Measurements from ENCODE around the gene KDELR3. TPM values are rescaled to one million over a fixed set of nuclear protein-coding genes. Genes with fewer than 3 reads are reported as not detected.

KDELR3 gene
- total RNA-seq, 1 experiment from 2014 or later = 26.1 TPM

GRCh38 chr22:38455530-38456271, 12.2 kb upstream of the KDELR3 start:
- no peak overlapping the region for H3K27ac ChIP-seq
- DNase-seq (ENCODE audit: low read depth in 1 of 2, low spot score in 2 of 2) = no peak
- 0 out of 2 replicates have a peak, but pooled peaks cover 2% of the 10 kb centered on the region for H3K9me3 ChIP-seq (replicated peaks)
- H3K36me3 ChIP-seq = no peaks in the 10 kb centered on the region
- H3K4me1 ChIP-seq (replicated peaks) = peaks cover 4% of the 10 kb centered on the region; the same call in 1 of the 2 replicates
- H3K4me3 ChIP-seq = no peak overlapping the region
- peaks cover 88% of the 10 kb centered on the region for H3K27me3 ChIP-seq (replicated peaks)

GRCh38 chr22:38456272-38456835, 11.5 kb upstream of the KDELR3 start:
- Histone ChIP-seq H3K27ac (no peak overlapping the region), H3K9me3 (replicated peaks) (0 out of 2 replicates have a peak, but pooled peaks cover 2% of the 10 kb centered on the region), H3K27me3 (replicated peaks) (peaks cover 88% of the 10 kb centered on the region), H3K36me3 (no peaks in the 10 kb centered on the region), H3K4me1 (replicated peaks) (peaks cover 7% of the 10 kb centered on the region), H3K4me3 (no peak overlapping the region)
- no peak for DNase-seq (ENCODE audit: low read depth in 1 of 2, low spot score in 2 of 2)

- Histone ChIP-seq H3K36me3 (no peaks in the 10 kb centered on the region), H3K27me3 (replicated peaks) (peaks cover 88% of the 10 kb centered on the region), H3K27ac (no peak overlapping the region), H3K9me3 (replicated peaks) (0 out of 2 replicates have a peak, but pooled peaks cover 2% of the 10 kb centered on the region), H3K4me3 (no peak overlapping the region), H3K4me1 (replicated peaks) (peaks cover 13% of the 10 kb centered on the region)
- no peak for DNase-seq (ENCODE audit: low read depth in 1 of 2, low spot score in 2 of 2)
Measured at GRCh38 chr22:38456841-38457699, 10.8 kb upstream of the KDELR3 start.

- Histone ChIP-seq H3K4me3 (no peak overlapping the region), H3K27ac (no peak overlapping the region), H3K36me3 (no peaks in the 10 kb centered on the region), H3K4me1 (replicated peaks) (peaks cover 9% of the 10 kb centered on the region), H3K27me3 (replicated peaks) (peaks cover 68% of the 10 kb centered on the region), H3K9me3 (replicated peaks) (no peaks in the 10 kb centered on the region)
- DNase-seq (ENCODE audit: low read depth in 1 of 2, low spot score in 2 of 2) = no peak
Measured at GRCh38 chr22:38460426-38460840, 7.5 kb upstream of the KDELR3 start.

GRCh38 chr22:38461057-38461413, 6.9 kb upstream of the KDELR3 start:
- H3K27ac ChIP-seq = no peak overlapping the region
- no peak for DNase-seq (ENCODE audit: low read depth in 1 of 2, low spot score in 2 of 2)
- no peak overlapping the region for H3K4me3 ChIP-seq
- peaks cover 9% of the 10 kb centered on the region for H3K4me1 ChIP-seq (replicated peaks)
- peaks cover 62% of the 10 kb centered on the region for H3K27me3 ChIP-seq (replicated peaks)
- no peaks in the 10 kb centered on the region for H3K36me3 ChIP-seq
- H3K9me3 ChIP-seq (replicated peaks) = no peaks in the 10 kb centered on the region

- Histone ChIP-seq H3K36me3 (no peaks in the 10 kb centered on the region), H3K27me3 (replicated peaks) (peaks cover 57% of the 10 kb centered on the region), H3K4me1 (replicated peaks) (peaks cover 9% of the 10 kb centered on the region), H3K4me3 (no peak overlapping the region), H3K9me3 (replicated peaks) (no peaks in the 10 kb centered on the region), H3K27ac (no peak overlapping the region)
- DNase-seq (ENCODE audit: low read depth in 1 of 2, low spot score in 2 of 2) = peak; percentile 69 to 83
Measured at GRCh38 chr22:38461414-38462081, 6.3 kb upstream of the KDELR3 start.

GRCh38 chr22:38462960-38463784, 4.7 kb upstream of the KDELR3 start:
- Histone ChIP-seq H3K4me1 (replicated peaks) (peaks cover 19% of the 10 kb centered on the region), H3K4me3 (no peak overlapping the region), H3K9me3 (replicated peaks) (no peaks in the 10 kb centered on the region), H3K27ac (no peak overlapping the region), H3K36me3 (no peaks in the 10 kb centered on the region), H3K27me3 (replicated peaks) (peaks cover 40% of the 10 kb centered on the region)
- DNase-seq (ENCODE audit: low read depth in 1 of 2, low spot score in 2 of 2) = no peak

- no peak overlapping the region for H3K27ac ChIP-seq
- H3K4me3 ChIP-seq = no peak overlapping the region
- no peaks in the 10 kb centered on the region for H3K36me3 ChIP-seq
- peaks cover 25% of the 10 kb centered on the region for H3K4me1 ChIP-seq (replicated peaks)
- H3K9me3 ChIP-seq (replicated peaks) = no peaks in the 10 kb centered on the region
- H3K27me3 ChIP-seq (replicated peaks) = peaks cover 25% of the 10 kb centered on the region
- DNase-seq (ENCODE audit: low read depth in 1 of 2, low spot score in 2 of 2) = no peak
Measured at GRCh38 chr22:38464992-38465672, 2.8 kb upstream of the KDELR3 start.

- no peak overlapping the region for H3K4me3 ChIP-seq
- H3K27ac ChIP-seq = no peak overlapping the region
- H3K27me3 ChIP-seq (replicated peaks) = peaks cover 17% of the 10 kb centered on the region
- no peaks in the 10 kb centered on the region for H3K9me3 ChIP-seq (replicated peaks)
- DNase-seq (ENCODE audit: low read depth in 1 of 2, low spot score in 2 of 2) = no peak
- no peaks in the 10 kb centered on the region for H3K36me3 ChIP-seq
- peaks cover 25% of the 10 kb centered on the region for H3K4me1 ChIP-seq (replicated peaks)
Measured at GRCh38 chr22:38465673-38466490, 2.0 kb upstream of the KDELR3 start.

- H3K4me1 ChIP-seq (replicated peaks) = peaks cover 16% of the 10 kb centered on the region
- H3K27ac ChIP-seq = no peak overlapping the region
- peak overlapping the region; percentile 49 for H3K4me3 ChIP-seq
- H3K36me3 ChIP-seq = no peaks in the 10 kb centered on the region
- H3K27me3 ChIP-seq (replicated peaks) = peaks cover 2% of the 10 kb centered on the region; the same call in 1 of the 2 replicates
- DNase-seq (ENCODE audit: low read depth in 1 of 2, low spot score in 2 of 2) = no peak
- no peaks in the 10 kb centered on the region for H3K9me3 ChIP-seq (replicated peaks)
Measured at GRCh38 chr22:38467438-38467903, 425 bp upstream of the KDELR3 start.

- Histone ChIP-seq H3K27me3 (replicated peaks) (no peaks in the 10 kb centered on the region), H3K9me3 (replicated peaks) (no peaks in the 10 kb centered on the region), H3K27ac (no peak overlapping the region), H3K4me3 (peak overlapping the region; percentile 49), H3K36me3 (no peaks in the 10 kb centered on the region), H3K4me1 (replicated peaks) (peaks cover 16% of the 10 kb centered on the region)
- DNase-seq (ENCODE audit: low read depth in 1 of 2, low spot score in 2 of 2) = no peak
Measured at GRCh38 chr22:38468443-38469305, 778 bp downstream of the KDELR3 start.

All from SJSA1 (cell line).